ENCODE data around the gene ACTR1A.

DNA sequence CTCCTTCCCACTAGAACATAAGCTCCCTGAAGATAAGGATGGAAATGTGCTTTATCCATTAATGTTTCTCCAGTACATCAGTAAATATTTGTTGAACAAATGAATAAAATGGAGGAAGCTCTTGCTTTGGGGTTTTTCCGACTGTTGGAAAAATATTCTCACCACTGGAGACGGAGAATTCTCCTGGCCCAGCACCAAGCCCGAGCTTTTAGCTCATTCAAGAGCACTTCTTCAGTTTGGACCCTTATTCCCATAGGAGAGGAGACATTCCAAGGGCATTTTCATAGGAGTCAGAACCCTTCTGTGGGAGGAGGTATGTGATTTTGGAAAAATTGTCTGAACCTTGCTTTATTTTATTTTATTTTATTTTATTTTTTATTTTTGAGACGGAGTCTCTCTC, 22.2 kb upstream of the ACTR1A start:
- TF ChIP-seq, protein P1, sequence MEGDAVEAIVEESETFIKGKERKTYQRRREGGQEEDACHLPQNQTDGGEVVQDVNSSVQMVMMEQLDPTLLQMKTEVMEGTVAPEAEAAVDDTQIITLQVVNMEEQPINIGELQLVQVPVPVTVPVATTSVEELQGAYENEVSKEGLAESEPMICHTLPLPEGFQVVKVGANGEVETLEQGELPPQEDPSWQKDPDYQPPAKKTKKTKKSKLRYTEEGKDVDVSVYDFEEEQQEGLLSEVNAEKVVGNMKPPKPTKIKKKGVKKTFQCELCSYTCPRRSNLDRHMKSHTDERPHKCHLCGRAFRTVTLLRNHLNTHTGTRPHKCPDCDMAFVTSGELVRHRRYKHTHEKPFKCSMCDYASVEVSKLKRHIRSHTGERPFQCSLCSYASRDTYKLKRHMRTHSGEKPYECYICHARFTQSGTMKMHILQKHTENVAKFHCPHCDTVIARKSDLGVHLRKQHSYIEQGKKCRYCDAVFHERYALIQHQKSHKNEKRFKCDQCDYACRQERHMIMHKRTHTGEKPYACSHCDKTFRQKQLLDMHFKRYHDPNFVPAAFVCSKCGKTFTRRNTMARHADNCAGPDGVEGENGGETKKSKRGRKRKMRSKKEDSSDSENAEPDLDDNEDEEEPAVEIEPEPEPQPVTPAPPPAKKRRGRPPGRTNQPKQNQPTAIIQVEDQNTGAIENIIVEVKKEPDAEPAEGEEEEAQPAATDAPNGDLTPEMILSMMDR (IDR thresholded peaks at IDR 0.05): no peak
- no peak for TF ChIP-seq EP300 (IDR thresholded peaks at IDR 0.05)
